HepG2 (cell line): ENCODE data around the gene MAN2B2. TPM values are rescaled to one million over a fixed set of nuclear protein-coding genes. Genes with fewer than 3 reads are reported as not detected.
A peak's percentile ranks its signal among the peaks of the same experiment; 100 is the strongest.

Experiments
- ARNT2 ChIP-seq: sonication (generic); formaldehyde crosslinking; IDR thresholded peaks from 2 replicates; pipeline ENCODE4 v1.8.0; 2022; ENCODE audit warnings: mild to moderate bottlenecking, low read depth, missing genetic modification reagents, moderate library complexity
- ETV5 ChIP-seq: IDR thresholded peaks from 2 replicates; pipeline ENCODE4 v1.6.1; 2018; ENCODE audit warnings: missing biosample characterization, missing genetic modification reagents, inconsistent platforms, borderline replicate concordance
- FOXA3 ChIP-seq: IDR thresholded peaks from 2 replicates; pipeline ENCODE4 v1.6.1; 2016; ENCODE audit warnings: missing genetic modification reagents, missing compliant biosample characterization
- FOXK1 ChIP-seq: sonication (generic); formaldehyde crosslinking; IDR thresholded peaks from 2 replicates; pipeline ENCODE4 v1.4.0; 2020; ENCODE audit warnings: low read depth, missing genetic modification reagents, borderline replicate concordance
- GTF2F1 ChIP-seq: fragments of 150-350 bp; IDR thresholded peaks from 2 replicates; pipeline ENCODE4 v1.6.1; 2014; ENCODE audit warnings: low read length
- HNRNPUL1 ChIP-seq: fragments of 200-400 bp; formaldehyde crosslinking; IDR thresholded peaks from 2 replicates; pipeline ENCODE4 v1.6.1; 2017; ENCODE audit warnings: low read depth, mild to moderate bottlenecking, low read length, moderate library complexity
- KLF6 ChIP-seq: IDR thresholded peaks from 2 replicates; pipeline ENCODE4 v1.8.0; 2016; ENCODE audit warnings: missing biosample characterization, missing genetic modification reagents
- MIER3 ChIP-seq: IDR thresholded peaks from 2 replicates; pipeline ENCODE4 v1.6.1; 2016; ENCODE audit warnings: missing compliant biosample characterization, borderline replicate concordance
- MYNN ChIP-seq: sonication (generic); formaldehyde crosslinking; IDR thresholded peaks from 2 replicates; pipeline ENCODE4 v1.4.0; 2020; ENCODE audit warnings: mild to moderate bottlenecking, low read depth, missing genetic modification reagents
- NFE2 ChIP-seq: sonication (generic); formaldehyde crosslinking; IDR thresholded peaks from 2 replicates; pipeline ENCODE4 v1.4.0; 2020; ENCODE audit warnings: missing genetic modification reagents
- PCBP1 ChIP-seq: fragments of 200-400 bp; formaldehyde crosslinking; IDR thresholded peaks from 2 replicates; pipeline ENCODE4 v1.6.1; 2017; ENCODE audit warnings: mild to moderate bottlenecking, low read depth, low read length, borderline replicate concordance
- PHF5A ChIP-seq: IDR thresholded peaks from one replicate; pipeline ENCODE4 v1.6.1; 2018; ENCODE audit warnings: low read depth, missing genetic modification reagents; ENCODE audit not compliant: unreplicated experiment
- SOX6 ChIP-seq, 2 experiments: fragments of 450-650 bp in 1 of 2; sonication (generic) in 1 of 2; formaldehyde crosslinking in 1 of 2; IDR thresholded peaks; 2 replicates each; pipeline versions ENCODE4 v1.4.0 to v1.6.1; 2017 to 2020; ENCODE audit warnings: antibody characterized with exemption in 1 of 2, mild to moderate bottlenecking in 1 of 2, missing genetic modification reagents in 1 of 2
- ZNF274 ChIP-seq: sonication (generic); formaldehyde crosslinking; IDR thresholded peaks from 2 replicates; pipeline ENCODE4 v1.5.1; 2020; ENCODE audit warnings: mild to moderate bottlenecking, missing genetic modification reagents
- ZNF747 ChIP-seq: sonication (generic); formaldehyde crosslinking; IDR thresholded peaks from 2 replicates; pipeline ENCODE4 v1.8.1; 2023; ENCODE audit warnings: missing genetic modification reagents, mild to moderate bottlenecking, borderline replicate concordance
- ZNF768 ChIP-seq: sonication (generic); formaldehyde crosslinking; IDR thresholded peaks from 2 replicates; pipeline ENCODE4 v1.4.0; 2020; ENCODE audit warnings: missing genetic modification reagents
- ZNF775 ChIP-seq: sonication (generic); formaldehyde crosslinking; IDR thresholded peaks from 2 replicates; pipeline ENCODE4 v1.4.0; 2020; ENCODE audit warnings: missing genetic modification reagents, mild to moderate bottlenecking, moderate library complexity, borderline replicate concordance
- polyA plus RNA-seq, 8 experiments: library from polyadenylated mRNA; depleted of rRNA in 3 of 8; stranded (reverse) in 7 of 8; unstranded in 1 of 8; fragments of >200 nt; fragmentation: Illumina TruSeq in 4 of 8; extraction: Trizol in 4 of 8; gene quantifications; 2 replicates each; pipeline versions ENCODE4 v1.2.1 to v1.2.3, GENCODE V29; 2011 to 2016; ENCODE audit warnings: low read depth in 4 of 8, missing spikeins in 1 of 8, mixed read lengths in 1 of 8; ENCODE audit not compliant: insufficient read depth in 1 of 8
- total RNA-seq, 5 experiments: library from RNA; depleted of rRNA; stranded (reverse); fragments of >200 nt; fragmentation: Illumina TruSeq; extraction: Trizol; gene quantifications; 2 replicates each; pipeline ENCODE4 v1.2.3, GENCODE V29; 2016; ENCODE audit warnings: low read depth in 1 of 5
- TF ChIP-seq, protein P1 (sequence below): sonication (generic); formaldehyde crosslinking; IDR thresholded peaks from 2 replicates; pipeline ENCODE4 v1.8.0; 2022; ENCODE audit warnings: mild to moderate bottlenecking, missing genetic modification reagents, borderline replicate concordance
- TF ChIP-seq, protein P2 (sequence below): sonication (generic); formaldehyde crosslinking; IDR thresholded peaks from 2 replicates; pipeline ENCODE4 v1.9.0; 2022; ENCODE audit warnings: low read depth, missing genetic modification reagents
- TF ChIP-seq, protein P3 (sequence below), 2 experiments: sonication (generic) in 1 of 2; formaldehyde crosslinking in 1 of 2; IDR thresholded peaks; 2 replicates each; pipeline versions ENCODE4 v1.4.0 to v1.6.1; 2018 to 2020; ENCODE audit warnings: missing genetic modification reagents in 2 of 2, borderline replicate concordance in 1 of 2, low read depth in 1 of 2, mild to moderate bottlenecking in 1 of 2, missing biosample characterization in 1 of 2
- TF ChIP-seq, protein P4 (sequence below): sonication (generic); formaldehyde crosslinking; IDR thresholded peaks from 2 replicates; pipeline ENCODE4 v1.4.0; 2020; ENCODE audit warnings: missing genetic modification reagents

The MAN2B2 gene
- total and polyA plus RNA-seq, 2 of the 13 experiments (the other 11 are each of a cell fraction or from before 2014, with no cell fraction given), result 4.8 to 5.4 TPM

DNA sequence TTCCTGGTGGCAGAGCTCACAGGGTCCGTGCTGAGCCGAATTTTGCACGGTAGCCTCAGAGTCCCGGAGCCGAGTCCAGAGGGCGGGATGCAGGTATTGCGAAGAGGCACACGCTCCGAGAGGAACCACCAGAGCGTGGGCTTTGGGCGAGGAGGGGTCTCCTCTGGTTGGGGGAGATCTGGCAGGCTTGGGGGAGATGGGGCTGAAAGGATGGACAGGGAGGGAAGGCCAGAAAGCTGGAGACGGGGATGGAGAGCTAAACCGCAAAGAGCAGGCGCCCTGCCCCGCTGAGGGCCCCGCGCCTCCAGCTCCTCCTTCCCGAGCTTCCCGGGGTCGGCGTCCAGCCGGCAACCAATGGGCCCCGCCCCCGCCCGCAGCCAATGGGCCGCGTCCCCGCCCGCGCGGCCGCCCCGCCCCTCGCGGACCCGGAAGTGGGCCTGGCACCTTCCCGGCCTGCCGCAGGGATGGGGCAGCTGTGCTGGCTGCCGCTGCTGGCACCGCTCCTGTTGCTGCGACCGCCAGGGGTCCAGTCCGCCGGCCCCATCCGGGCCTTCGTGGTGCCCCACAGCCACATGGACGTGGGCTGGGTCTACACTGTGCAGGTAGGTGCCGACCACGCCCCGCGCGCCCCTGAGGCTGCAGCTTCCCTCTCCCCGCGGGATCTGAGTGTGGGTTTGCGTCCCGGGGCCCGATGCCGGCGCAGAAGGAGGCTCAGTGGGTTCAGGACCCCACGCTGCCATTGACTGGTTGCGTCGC is at the start of gene MAN2B2 (continued):
- TF ChIP-seq HNRNPUL1 (no peak), KLF6 (CRISPR knock-in tag) (0 out of 2 replicates have a peak, but pooled peaks have one; percentile 28), PCBP1 (no peak), PHF5A (CRISPR knock-in tag) (no peak), ZNF775 (CRISPR knock-in tag) (no peak), ZNF747 (no peak), MIER3 (CRISPR knock-in tag) (no peak), FOXK1 (CRISPR knock-in tag) (no peak), ARNT2 (CRISPR knock-in tag) (no peak), SOX6 (IDR thresholded peaks at IDR 0.05) (no peak), SOX6 (CRISPR knock-in tag; IDR thresholded peaks at IDR 0.05) (no peak), ETV5 (CRISPR knock-in tag) (no peak), GTF2F1 (no peak), NFE2 (no peak), ZNF274 (CRISPR knock-in tag) (peak; percentile 8; the same call in 1 of the 2 replicates), FOXA3 (no peak), ZNF768 (peak; percentile 72; the same call in 1 of the 2 replicates), MYNN (no peak)
- TF ChIP-seq, protein P1, sequence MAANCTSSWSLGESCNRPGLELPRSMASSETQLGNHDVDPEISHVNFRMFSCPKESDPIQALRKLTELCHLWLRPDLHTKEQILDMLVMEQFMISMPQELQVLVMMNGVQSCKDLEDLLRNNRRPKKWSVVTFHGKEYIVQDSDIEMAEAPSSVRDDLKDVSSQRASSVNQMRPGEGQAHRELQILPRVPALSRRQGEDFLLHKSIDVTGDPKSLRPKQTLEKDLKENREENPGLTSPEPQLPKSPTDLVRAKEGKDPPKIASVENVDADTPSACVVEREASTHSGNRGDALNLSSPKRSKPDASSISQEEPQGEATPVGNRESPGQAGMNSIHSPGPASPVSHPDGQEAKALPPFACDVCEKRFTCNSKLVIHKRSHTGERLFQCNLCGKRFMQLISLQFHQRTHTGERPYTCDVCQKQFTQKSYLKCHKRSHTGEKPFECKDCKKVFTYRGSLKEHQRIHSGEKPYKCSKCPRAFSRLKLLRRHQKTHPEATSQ (CRISPR knock-in tag), result no peak
- TF ChIP-seq, protein P2, sequence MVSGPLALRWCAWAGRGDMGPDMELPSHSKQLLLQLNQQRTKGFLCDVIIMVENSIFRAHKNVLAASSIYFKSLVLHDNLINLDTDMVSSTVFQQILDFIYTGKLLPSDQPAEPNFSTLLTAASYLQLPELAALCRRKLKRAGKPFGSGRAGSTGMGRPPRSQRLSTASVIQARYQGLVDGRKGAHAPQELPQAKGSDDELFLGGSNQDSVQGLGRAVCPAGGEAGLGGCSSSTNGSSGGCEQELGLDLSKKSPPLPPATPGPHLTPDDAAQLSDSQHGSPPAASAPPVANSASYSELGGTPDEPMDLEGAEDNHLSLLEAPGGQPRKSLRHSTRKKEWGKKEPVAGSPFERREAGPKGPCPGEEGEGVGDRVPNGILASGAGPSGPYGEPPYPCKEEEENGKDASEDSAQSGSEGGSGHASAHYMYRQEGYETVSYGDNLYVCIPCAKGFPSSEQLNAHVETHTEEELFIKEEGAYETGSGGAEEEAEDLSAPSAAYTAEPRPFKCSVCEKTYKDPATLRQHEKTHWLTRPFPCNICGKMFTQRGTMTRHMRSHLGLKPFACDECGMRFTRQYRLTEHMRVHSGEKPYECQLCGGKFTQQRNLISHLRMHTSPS (CRISPR knock-in tag), result 0 out of 2 replicates have a peak, but pooled peaks have one; percentile 33
- TF ChIP-seq, protein P3, sequence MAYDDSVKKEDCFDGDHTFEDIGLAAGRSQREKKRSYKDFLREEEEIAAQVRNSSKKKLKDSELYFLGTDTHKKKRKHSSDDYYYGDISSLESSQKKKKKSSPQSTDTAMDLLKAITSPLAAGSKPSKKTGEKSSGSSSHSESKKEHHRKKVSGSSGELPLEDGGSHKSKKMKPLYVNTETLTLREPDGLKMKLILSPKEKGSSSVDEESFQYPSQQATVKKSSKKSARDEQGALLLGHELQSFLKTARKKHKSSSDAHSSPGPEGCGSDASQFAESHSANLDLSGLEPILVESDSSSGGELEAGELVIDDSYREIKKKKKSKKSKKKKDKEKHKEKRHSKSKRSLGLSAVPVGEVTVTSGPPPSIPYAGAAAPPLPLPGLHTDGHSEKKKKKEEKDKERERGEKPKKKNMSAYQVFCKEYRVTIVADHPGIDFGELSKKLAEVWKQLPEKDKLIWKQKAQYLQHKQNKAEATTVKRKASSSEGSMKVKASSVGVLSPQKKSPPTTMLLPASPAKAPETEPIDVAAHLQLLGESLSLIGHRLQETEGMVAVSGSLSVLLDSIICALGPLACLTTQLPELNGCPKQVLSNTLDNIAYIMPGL (CRISPR knock-in tag; IDR thresholded peaks at IDR 0.05; ENCODE audit: borderline replicate concordance in 1 of 2, low read depth in 1 of 2), result no peak
- TF ChIP-seq, protein P4, sequence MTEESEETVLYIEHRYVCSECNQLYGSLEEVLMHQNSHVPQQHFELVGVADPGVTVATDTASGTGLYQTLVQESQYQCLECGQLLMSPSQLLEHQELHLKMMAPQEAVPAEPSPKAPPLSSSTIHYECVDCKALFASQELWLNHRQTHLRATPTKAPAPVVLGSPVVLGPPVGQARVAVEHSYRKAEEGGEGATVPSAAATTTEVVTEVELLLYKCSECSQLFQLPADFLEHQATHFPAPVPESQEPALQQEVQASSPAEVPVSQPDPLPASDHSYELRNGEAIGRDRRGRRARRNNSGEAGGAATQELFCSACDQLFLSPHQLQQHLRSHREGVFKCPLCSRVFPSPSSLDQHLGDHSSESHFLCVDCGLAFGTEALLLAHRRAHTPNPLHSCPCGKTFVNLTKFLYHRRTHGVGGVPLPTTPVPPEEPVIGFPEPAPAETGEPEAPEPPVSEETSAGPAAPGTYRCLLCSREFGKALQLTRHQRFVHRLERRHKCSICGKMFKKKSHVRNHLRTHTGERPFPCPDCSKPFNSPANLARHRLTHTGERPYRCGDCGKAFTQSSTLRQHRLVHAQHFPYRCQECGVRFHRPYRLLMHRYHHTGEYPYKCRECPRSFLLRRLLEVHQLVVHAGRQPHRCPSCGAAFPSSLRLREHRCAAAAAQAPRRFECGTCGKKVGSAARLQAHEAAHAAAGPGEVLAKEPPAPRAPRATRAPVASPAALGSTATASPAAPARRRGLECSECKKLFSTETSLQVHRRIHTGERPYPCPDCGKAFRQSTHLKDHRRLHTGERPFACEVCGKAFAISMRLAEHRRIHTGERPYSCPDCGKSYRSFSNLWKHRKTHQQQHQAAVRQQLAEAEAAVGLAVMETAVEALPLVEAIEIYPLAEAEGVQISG (CRISPR knock-in tag), result peak; percentile 63
